SK-N-DZ (cell line): ENCODE results near the gene KCNMA1.
A peak's percentile ranks its signal among the peaks of the same experiment; 100 is the strongest.

Experiments
- DNase-seq: peaks from one replicate; pipeline ENCODE4 v3.0.0-alpha.2; 2015; ENCODE audit warnings: low spot score

KCNMA1 gene

GRCh38 chr10:76959111-76959510, 678.5 kb downstream of the KCNMA1 start:
- no peak for DNase-seq

- DNase-seq, result no peak
These were observed 682.8 kb downstream of the KCNMA1 start for GRCh38 chr10:76954838-76955237.

GRCh38 chr10:76950354-76950753, 687.3 kb downstream of the KCNMA1 start:
- DNase-seq, result no peak

GRCh38 chr10:76946270-76946669, 691.3 kb downstream of the KCNMA1 start:
- no peak for DNase-seq

GRCh38 chr10:76945166-76945565, 692.4 kb downstream of the KCNMA1 start:
- DNase-seq, result no peak

- DNase-seq, result peak; percentile 88
These were observed 693.0 kb downstream of the KCNMA1 start for GRCh38 chr10:76944640-76945039.

- DNase-seq, result peak; percentile 81
These were observed 694.8 kb downstream of the KCNMA1 start for GRCh38 chr10:76942628-76943416.

GRCh38 chr10:76939933-76940468, 697.6 kb downstream of the KCNMA1 start:
- peak; percentile 96 for DNase-seq

- peak; percentile 99 for DNase-seq
These were observed 700.4 kb downstream of the KCNMA1 start for GRCh38 chr10:76937181-76937600.

- no peak for DNase-seq
These were observed 701.5 kb downstream of the KCNMA1 start for GRCh38 chr10:76935941-76936613.

GRCh38 chr10:76928565-76928964, 709.0 kb downstream of the KCNMA1 start:
- no peak for DNase-seq

- no peak for DNase-seq
These were observed 711.8 kb downstream of the KCNMA1 start for GRCh38 chr10:76925636-76926405.

GRCh38 chr10:76922666-76923065, 714.9 kb downstream of the KCNMA1 start:
- no peak for DNase-seq

GRCh38 chr10:76921383-76922010, 716.1 kb downstream of the KCNMA1 start:
- DNase-seq, result no peak

- no peak for DNase-seq
These were observed 717.0 kb downstream of the KCNMA1 start for GRCh38 chr10:76920581-76920980.

GRCh38 chr10:76918106-76918505, 719.5 kb downstream of the KCNMA1 start:
- no peak for DNase-seq

- DNase-seq, result no peak
These were observed 720.5 kb downstream of the KCNMA1 start for GRCh38 chr10:76917071-76917470.

- DNase-seq, result no peak
These were observed 721.1 kb downstream of the KCNMA1 start for GRCh38 chr10:76916536-76916935.

- no peak for DNase-seq
These were observed 722.3 kb downstream of the KCNMA1 start for GRCh38 chr10:76915316-76915715.

- DNase-seq, result no peak
These were observed 726.4 kb downstream of the KCNMA1 start for GRCh38 chr10:76911184-76911583.

GRCh38 chr10:76910184-76910962, 727.2 kb downstream of the KCNMA1 start:
- DNase-seq, result no peak
